NCI-H1436 treated with DMSO at 0.1 percent for 48 hours (cell line): ENCODE results near the gene YPEL2.
A peak's percentile ranks its signal among the peaks of the same experiment; 100 is the strongest.

Experiments used
- DNase-seq: peaks from one replicate; lab custom pipeline; 2025; lab: John Stamatoyannopoulos, UW

Gene YPEL2

GRCh38 chr17:59357219-59357697 is 25.8 kb downstream of the YPEL2 start:
- DNase-seq = no peak

GRCh38 chr17:59357929-59358328 is 26.5 kb downstream of the YPEL2 start:
- DNase-seq = no peak

GRCh38 chr17:59361386-59361785 is 29.9 kb downstream of the YPEL2 start:
- no peak for DNase-seq

- DNase-seq = no peak
These were observed 30.7 kb downstream of the YPEL2 start for GRCh38 chr17:59361916-59362810.

- DNase-seq = no peak
These were observed 31.4 kb downstream of the YPEL2 start for GRCh38 chr17:59362811-59363205.

GRCh38 chr17:59365383-59365981 is 34.0 kb downstream of the YPEL2 start:
- DNase-seq = peak; percentile 42

- no peak for DNase-seq
These were observed 34.7 kb downstream of the YPEL2 start for GRCh38 chr17:59366040-59366757.

- no peak for DNase-seq
These were observed 35.6 kb downstream of the YPEL2 start for GRCh38 chr17:59366773-59367656.

GRCh38 chr17:59367657-59368045 is 36.2 kb downstream of the YPEL2 start:
- no peak for DNase-seq

GRCh38 chr17:59368218-59368857 is 36.9 kb downstream of the YPEL2 start:
- DNase-seq = no peak

GRCh38 chr17:59369031-59369975 is 37.8 kb downstream of the YPEL2 start:
- no peak for DNase-seq

- DNase-seq = no peak
These were observed 39.3 kb downstream of the YPEL2 start for GRCh38 chr17:59370593-59371299.

GRCh38 chr17:59371416-59372100 is 40.1 kb downstream of the YPEL2 start:
- no peak for DNase-seq

GRCh38 chr17:59372138-59372751 is 40.8 kb downstream of the YPEL2 start:
- no peak for DNase-seq

- DNase-seq = no peak
These were observed 42.5 kb downstream of the YPEL2 start for GRCh38 chr17:59373882-59374495.

GRCh38 chr17:59374612-59375011 is 43.2 kb downstream of the YPEL2 start:
- no peak for DNase-seq

- no peak for DNase-seq
These were observed 44.4 kb downstream of the YPEL2 start for GRCh38 chr17:59375857-59376256.

GRCh38 chr17:59376506-59376905 is 45.1 kb downstream of the YPEL2 start:
- no peak for DNase-seq
